Inferior parietal cortex (tissue), 1 donor: Measurements from ENCODE around the gene TFE3.

ENCODE experiments used
- DNase-seq: peaks from one replicate; pipeline ENCODE4 v3.0.0-alpha.2; 2016; ENCODE audit errors: extremely low spot score

The TFE3 gene

GRCh38 chrX:49061490-49061889 is 18.3 kb upstream of the TFE3 start:
- DNase-seq: no peak

GRCh38 chrX:49060914-49061313 is 17.8 kb upstream of the TFE3 start:
- DNase-seq: no peak

- DNase-seq: no peak
Measured at GRCh38 chrX:49059681-49060085, 16.5 kb upstream of the TFE3 start.

- no peak for DNase-seq
Measured at GRCh38 chrX:49059201-49059600, 16.0 kb upstream of the TFE3 start.

- DNase-seq: no peak
Measured at GRCh38 chrX:49058794-49059193, 15.6 kb upstream of the TFE3 start, which contains the start of gene CCDC120. Gene CCDC120, plus strand, starts transcription at chrX:49058999. Its CDS starts 3,043 bp downstream, at chrX:49062042.

- no peak for DNase-seq
Measured at GRCh38 chrX:49054073-49054762, 11.1 kb upstream of the TFE3 start.

- DNase-seq: no peak
Measured at GRCh38 chrX:49053223-49054072, 10.3 kb upstream of the TFE3 start.

- DNase-seq: no peak
Measured at GRCh38 chrX:49043987-49044281, 777 bp upstream of the TFE3 start.

GRCh38 chrX:49042581-49043219 is 457 bp downstream of the TFE3 start:
- DNase-seq: no peak

- peak; percentile 4 for DNase-seq
Measured at GRCh38 chrX:49041744-49042580, 1.2 kb downstream of the TFE3 start.

GRCh38 chrX:49040376-49040955 is 2.7 kb downstream of the TFE3 start:
- DNase-seq: no peak

GRCh38 chrX:49039598-49040375 is 3.4 kb downstream of the TFE3 start:
- DNase-seq: peak; percentile 42

- no peak for DNase-seq
Measured at GRCh38 chrX:49037883-49038475, 5.2 kb downstream of the TFE3 start.

- DNase-seq: no peak
Measured at GRCh38 chrX:49030283-49030682, 12.9 kb downstream of the TFE3 start.

- DNase-seq: no peak
Measured at GRCh38 chrX:49029876-49030275, 13.3 kb downstream of the TFE3 start.

- DNase-seq: no peak
Measured at GRCh38 chrX:49019599-49020249, 23.4 kb downstream of the TFE3 start.

GRCh38 chrX:49019050-49019449 is 24.1 kb downstream of the TFE3 start:
- DNase-seq: no peak

- DNase-seq: no peak
Measured at GRCh38 chrX:49003696-49004095, 39.5 kb downstream of the TFE3 start.

GRCh38 chrX:49002091-49002935 is 40.8 kb downstream of the TFE3 start, which contains the start of gene GRIPAP1:
Gene GRIPAP1, minus strand, starts transcription at chrX:49002264. Its CDS starts 35 bp downstream, at chrX:49002229.
- DNase-seq: peak; percentile 86
